Activated naive CD4-positive, alpha-beta T cell treated with anti-CD3 and anti-CD28 coated beads, Interleukin-2, amount 50 U/mL, for 16 hours (primary cell): ENCODE data around the gene CNTN5.
"Not testable (repeated sequence)": the region's sequence is repeated elsewhere in the genome, so short reads cannot be mapped to it uniquely, and the experiment has no call there.

Experiments used
- DNase-seq: peaks from one replicate; pipeline ENCODE4 v3.0.0-alpha.2; 2020

The CNTN5 gene

GRCh38 chr11:99281331-99281730 is 260.6 kb downstream of the CNTN5 start:
- no peak for DNase-seq

DNA sequence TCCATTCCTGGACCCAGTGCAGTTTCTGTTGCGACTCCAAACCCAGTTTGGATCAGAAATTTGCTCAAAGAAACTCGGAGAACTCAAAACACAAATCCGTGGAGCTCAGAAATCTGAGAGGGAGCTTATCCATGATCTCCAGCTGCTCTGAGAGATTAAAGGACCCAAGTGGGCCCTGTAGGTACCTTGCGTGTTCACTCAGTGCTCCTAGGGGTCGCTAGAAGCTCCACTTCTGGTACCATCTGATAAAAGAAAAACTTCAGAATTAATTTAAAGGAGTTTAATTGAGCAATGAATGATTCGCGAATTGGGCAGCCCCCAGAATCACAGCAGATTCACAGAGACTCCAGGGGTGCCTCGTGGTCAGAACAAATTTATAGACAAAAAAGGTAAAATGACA is 277.2 kb downstream of the CNTN5 start:
- DNase-seq: not testable (repeated sequence)

DNA sequence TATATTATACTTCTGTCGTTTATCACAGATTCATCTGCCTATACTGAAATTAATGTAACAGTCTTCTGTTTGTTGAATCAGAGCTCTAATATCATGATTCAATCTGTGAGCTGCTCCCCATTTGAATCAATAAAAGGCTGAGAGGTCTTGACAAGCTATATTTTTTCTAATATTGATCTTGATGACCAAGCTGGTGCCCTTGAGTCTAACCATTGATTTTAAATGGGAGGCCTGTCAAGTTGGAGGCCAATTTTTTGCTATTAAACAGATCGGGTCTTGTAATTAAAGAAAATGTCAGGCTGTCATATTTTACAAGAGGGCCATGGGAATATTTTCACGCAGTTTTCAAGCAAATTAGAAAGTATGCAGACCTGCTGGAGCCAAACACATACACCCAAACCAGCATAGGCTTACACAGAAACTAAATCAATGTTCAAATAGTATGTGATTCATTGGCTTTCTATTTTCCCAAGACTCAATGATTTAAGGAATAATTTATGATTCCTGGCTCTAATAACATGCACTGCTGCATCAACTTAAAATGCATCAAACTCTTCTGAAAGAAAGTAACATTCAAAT is 286.9 kb downstream of the CNTN5 start:
- no peak for DNase-seq

- no peak for DNase-seq
Observed at GRCh38 chr11:99311870-99312269, 291.1 kb downstream of the CNTN5 start.

DNA sequence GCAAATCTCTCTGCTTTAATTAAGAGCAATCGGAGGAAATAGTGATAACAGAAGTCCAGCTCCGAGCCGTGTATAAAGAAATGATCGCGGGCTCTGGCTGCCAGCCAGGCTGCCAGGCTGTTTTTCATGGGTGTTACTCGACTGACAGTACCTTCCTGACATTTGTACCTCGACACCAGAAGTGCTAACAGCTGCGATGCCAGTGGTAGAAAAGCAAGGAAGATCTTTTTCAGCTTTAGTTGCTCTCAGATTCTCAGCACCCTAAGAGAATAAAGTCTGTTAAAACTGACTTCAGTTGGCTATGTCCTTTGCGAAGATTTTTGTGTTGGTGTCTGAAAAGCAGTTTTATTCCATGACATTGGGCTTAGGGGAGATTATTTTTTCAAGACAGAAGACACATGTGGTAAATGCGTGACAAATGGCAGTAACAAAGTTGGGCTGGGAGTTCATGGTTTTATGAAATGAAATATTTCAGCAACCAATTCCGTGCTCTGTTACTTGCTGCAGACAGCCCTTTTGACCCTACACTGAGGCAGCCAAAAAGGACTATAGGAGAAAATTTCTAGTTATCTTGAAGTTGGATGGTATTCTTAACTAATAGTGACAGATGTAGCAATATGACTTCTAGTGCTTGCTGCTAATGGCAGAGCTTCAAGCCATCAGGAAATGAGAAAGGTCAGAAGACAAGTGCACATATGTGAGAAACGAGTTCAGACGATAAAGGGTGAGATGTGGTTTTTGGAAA is 296.2 kb downstream of the CNTN5 start:
- no peak for DNase-seq

DNA sequence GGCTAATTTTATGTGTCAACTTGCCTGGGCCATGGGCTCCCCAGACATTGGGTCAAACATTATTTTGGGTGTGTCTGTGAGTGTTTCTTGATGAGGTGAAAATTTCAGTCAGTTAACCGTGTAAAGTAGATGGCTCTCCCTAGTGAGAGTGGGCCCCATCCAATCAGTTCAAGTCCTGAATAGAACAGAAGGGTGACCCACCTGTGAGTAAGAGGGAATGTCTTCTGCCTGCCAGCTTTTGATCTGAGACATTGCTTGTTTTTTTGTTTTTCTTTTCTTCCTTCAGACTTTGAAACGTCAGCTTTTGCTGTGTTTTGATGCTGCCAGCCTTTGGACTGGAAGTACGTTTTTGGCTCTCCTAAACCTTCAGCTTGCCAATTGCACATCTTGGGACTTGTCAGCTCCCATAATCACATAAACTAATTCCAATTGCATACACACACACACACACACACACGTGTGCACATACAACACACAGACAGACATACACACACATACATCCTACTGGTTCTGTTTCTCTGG is 300.1 kb downstream of the CNTN5 start:
- no peak for DNase-seq

- DNase-seq: no peak
Observed at GRCh38 chr11:99325847-99326246, 305.1 kb downstream of the CNTN5 start.

DNA sequence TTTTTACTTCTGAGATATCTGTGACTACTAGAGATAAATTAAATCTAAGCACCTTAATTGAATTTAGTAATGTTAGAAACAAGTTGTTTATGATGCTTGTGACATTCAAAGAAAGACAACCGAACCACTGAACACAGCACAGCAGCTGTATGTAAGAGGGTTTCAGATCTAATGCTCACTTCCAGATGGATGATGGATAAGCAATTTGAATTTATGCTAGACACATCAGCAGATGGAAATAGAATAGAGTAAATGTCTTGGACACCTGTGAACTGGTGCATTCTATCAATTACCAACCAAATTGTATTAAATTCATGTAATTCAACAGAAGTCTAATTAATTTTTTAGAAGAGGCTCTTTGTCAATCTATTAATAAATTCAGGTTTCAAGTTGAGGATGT is 306.3 kb downstream of the CNTN5 start:
- no peak for DNase-seq

DNA sequence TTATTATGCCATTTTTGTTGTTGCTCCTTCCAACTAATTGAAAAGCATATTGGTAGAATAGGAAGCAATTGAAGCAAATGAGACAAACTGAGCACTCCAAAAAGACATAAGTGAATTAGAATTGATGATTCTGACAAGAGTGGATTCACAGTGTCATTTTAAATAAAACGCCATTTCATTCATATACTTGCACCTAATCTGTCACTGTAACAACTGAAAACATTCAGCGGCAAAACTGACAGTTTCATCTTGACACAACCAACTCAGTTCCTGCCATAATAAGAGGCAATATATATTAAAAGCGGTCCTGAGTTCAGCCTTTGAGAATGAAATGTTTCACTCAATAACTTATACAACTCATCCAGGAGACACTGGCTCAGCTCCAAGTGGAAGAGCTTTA is 306.8 kb downstream of the CNTN5 start:
- DNase-seq: no peak

DNA sequence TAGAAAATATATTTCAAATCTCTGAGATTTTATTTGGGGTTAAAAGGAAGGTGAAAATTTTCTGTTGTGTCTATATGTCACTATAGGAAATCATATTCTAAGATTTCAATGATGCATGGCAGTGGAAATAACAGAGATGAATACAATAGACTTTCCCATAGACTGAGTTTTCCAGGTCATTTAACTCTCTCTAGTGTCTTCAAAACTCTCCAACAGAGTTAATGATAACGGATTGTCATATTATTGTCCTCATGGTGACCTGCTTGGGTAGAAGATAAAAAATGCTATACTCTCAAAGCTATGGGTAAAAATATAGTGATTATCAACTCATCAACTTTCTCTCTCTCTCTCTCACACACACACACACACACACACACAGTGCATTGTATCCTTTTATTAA is 312.9 kb downstream of the CNTN5 start:
- DNase-seq: no peak

- no peak for DNase-seq
Observed at GRCh38 chr11:99343117-99343516, 322.4 kb downstream of the CNTN5 start.

DNA sequence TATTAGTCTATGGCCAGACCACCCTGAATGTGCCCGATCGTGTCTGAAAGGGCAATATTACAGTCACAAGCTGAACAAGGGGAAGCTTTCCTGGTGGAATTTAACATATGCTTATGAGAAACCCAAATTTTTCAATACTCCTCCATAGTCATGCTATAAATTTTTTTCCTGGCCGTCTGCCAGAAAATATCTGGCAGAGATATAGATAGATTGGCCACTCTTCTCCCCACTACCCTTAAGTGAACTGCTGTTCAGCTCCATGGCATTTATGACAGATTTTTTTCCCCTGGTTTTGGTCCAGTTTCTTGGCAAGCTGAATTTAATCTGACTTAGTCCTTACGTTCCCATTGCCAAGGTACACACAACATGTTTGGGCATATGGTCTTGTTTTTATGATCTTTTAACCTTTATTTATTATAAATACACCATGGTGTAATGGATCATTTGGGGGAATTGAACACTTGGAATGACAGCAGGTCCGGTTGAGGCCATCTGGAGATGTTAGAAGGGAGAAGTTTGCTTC is 328.5 kb downstream of the CNTN5 start:
- DNase-seq: no peak

DNA sequence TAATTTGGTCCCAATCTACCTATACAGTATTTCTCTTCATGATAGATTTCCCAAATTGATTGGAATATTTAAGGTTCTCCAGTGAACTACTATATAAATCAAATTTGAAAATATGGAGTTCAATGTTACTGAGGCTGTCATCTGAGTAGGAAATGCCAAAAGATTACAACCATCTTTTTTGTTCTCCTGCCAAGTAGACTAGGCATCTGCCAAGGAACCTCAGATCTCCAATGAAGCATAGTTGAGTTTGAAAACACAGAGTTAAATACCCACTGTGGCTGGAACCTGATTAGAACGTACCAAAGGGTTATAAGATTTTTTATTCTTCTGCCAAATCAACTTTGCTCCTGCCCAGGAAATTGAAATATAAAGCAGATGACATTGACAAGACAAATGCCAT is 330.9 kb downstream of the CNTN5 start:
- DNase-seq: no peak

DNA sequence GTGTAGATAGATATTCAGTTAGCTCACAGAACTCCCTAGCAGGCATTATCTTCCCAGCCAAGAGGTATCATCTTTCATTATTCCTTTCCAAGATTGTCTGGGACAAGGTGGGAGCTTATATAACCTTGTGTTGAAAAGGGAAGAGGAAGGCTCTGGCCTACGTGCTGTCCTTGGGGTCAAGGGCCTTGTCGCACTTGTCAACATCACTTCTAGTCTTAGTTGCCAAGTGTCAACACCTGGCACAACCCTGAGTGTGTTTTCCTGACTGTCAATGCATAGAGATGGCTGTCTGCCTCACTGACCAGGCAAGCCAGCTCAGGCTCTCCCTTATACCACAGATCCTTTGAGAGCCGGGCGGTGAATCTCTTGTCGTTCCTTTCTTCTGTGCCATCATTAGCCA is 331.9 kb downstream of the CNTN5 start:
- no peak for DNase-seq

GRCh38 chr11:99366546-99366945 is 345.8 kb downstream of the CNTN5 start:
- DNase-seq: no peak

DNA sequence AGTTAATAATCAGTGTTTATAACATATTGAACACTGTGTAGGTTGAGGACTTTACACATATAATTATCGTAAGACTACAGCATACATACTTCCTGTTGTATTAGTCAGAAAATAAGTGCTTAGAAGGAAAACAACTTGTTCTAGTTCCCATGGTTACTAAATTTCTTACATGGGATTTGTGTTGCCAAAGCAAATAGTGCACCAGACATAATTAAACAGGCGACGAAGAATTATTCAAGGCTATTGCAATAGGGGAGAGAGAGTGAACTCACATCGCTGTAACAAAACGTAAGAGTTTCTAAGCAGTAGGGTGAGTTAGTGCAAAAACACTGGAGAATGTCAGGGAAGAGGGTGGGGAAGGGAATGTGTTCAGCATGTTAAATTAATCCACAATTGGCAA is 347.8 kb downstream of the CNTN5 start:
- no peak for DNase-seq

GRCh38 chr11:99370549-99371216 is 349.9 kb downstream of the CNTN5 start:
- no peak for DNase-seq

- DNase-seq: no peak
Observed at GRCh38 chr11:99371257-99371656, 350.5 kb downstream of the CNTN5 start.

DNA sequence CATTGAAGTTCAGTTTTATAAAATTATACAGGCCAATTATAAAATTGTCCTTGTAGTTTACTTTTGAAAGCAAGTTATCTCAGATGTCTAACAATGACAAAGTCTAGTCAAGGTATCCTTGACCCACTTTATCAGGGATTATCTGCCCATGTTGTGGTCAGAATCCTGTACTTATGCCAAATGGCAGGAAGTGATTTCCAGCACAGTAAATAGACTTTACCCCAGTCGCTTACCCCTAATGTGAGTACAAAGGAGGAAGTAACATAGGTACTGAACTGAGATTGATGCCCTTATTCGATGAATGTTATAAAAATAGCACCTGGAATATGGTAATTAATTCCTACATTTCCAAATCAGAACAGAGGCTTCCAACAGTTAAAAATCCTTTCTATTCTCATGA is 355.7 kb downstream of the CNTN5 start:
- no peak for DNase-seq

- DNase-seq: no peak
Observed at GRCh38 chr11:99383648-99384245, 363.0 kb downstream of the CNTN5 start.

- DNase-seq: no peak
Observed at GRCh38 chr11:99391245-99391644, 370.5 kb downstream of the CNTN5 start.

DNA sequence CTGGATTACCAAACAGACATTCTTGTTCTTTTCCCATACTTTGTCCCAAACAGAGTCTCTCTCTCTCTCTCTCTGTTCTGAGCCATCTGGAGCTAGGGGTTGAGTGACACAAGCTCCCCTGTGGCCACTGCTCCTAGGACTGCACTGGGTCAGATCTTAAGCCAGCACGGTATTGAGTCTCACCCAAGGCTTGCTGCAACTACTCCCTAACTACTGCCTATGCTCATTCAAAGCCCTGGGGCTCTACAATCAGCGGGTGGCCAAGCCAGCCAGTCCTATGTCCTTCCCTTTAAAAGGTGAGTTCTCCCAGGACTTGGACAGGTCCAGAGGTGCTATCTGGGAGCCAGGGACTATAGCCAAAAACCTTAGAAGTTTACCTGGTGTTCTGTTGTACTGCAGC is 385.6 kb downstream of the CNTN5 start:
- no peak for DNase-seq

DNA sequence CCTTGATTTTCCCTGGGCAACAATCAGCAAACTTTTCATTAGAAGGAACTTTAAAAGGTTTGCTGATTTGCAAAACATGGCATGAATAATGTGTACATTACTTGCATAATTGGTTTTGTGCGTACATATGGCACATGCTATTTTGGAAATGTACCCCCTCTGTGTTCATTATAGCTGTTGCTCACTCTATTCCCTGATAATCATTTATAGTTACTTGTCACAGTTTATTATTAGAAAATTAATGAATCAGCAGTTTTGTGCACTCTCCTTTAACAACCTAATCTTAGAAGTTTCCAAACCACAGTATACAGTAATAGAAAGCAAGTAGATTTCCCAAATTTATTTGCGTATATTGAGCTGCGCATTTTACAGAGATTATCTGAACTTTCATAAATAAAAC is 389.9 kb downstream of the CNTN5 start:
- DNase-seq: no peak
